GM12891 (cell line): ENCODE results near the gene PRKN. TPM values are rescaled to one million over a fixed set of nuclear protein-coding genes. Genes with fewer than 3 reads are reported as not detected.

Experiments used
- DNase-seq: peaks from one replicate; pipeline ENCODE4 v3.0.0; 2011; ENCODE audit warnings: low spot score; ENCODE audit not compliant: insufficient read length
- FAIRE-seq: peaks from 2 replicates; lab custom pipeline; 2011; peaks lifted over from hg19 to GRCh38; lab: Jason Lieb, UNC
- PAX5 ChIP-seq: IDR thresholded peaks from 2 replicates; pipeline ENCODE4 v1.6.1; 2011; ENCODE audit warnings: low read length, moderate library complexity, mild to moderate bottlenecking; ENCODE audit not compliant: insufficient read depth, severe bottlenecking
- POLR2A ChIP-seq: IDR thresholded peaks from 2 replicates; pipeline ENCODE4 v1.6.1; 2011; ENCODE audit warnings: low read depth, low read length, control low read depth
- POLR2AphosphoS5 ChIP-seq: IDR thresholded peaks from 2 replicates; pipeline ENCODE4 v1.6.1; 2011; ENCODE audit warnings: low read depth, low read length, control low read depth
- POU2F2 ChIP-seq: IDR thresholded peaks from 2 replicates; pipeline ENCODE4 v1.6.1; 2011; ENCODE audit warnings: low read depth, mild to moderate bottlenecking, control low read depth, low read length, moderate library complexity
- SPI1 ChIP-seq: IDR thresholded peaks from 2 replicates; pipeline ENCODE4 v1.6.1; 2011; ENCODE audit warnings: low read depth, low read length, control low read depth
- TAF1 ChIP-seq: IDR thresholded peaks from 2 replicates; pipeline ENCODE4 v1.6.1; 2011; ENCODE audit warnings: low read depth, low read length, control low read depth
- polyA plus RNA-seq: library from polyadenylated mRNA; unstranded; fragments of >200 nt; gene quantifications from one replicate; pipeline ENCODE4 v1.2.1, GENCODE V29; 2012; ENCODE audit warnings: low read depth, missing spikeins, inconsistent platforms; ENCODE audit not compliant: missing spikeins

The PRKN gene
- 0.01 TPM for polyA plus RNA-seq

GRCh38 chr6:162727322-162728182 lies at the start of gene PRKN, which contains the start of gene PACRG:
Gene PRKN, minus strand, starts transcription at chr6:162727766.
Gene PACRG, plus strand, starts transcription at chr6:162727974.
- DNase-seq, result peak; percentile 92

GRCh38 chr6:162777091-162777490 lies 49.5 kb upstream of the PRKN start:
- DNase-seq (no peak), FAIRE-seq (no peak)
- no peak for TF ChIP-seq SPI1
- no peak for TF ChIP-seq TAF1
- TF ChIP-seq POLR2AphosphoS5, result no peak
- TF ChIP-seq POU2F2, result no peak
- TF ChIP-seq POLR2A, result no peak
- TF ChIP-seq PAX5, result no peak

More at GRCh38 chr6:162727322-162728182, at the start of gene PRKN, which contains the start of gene PACRG:
- peak; percentile 97 for FAIRE-seq
- no peak for TF ChIP-seq PAX5
- TF ChIP-seq TAF1, result no peak
- TF ChIP-seq SPI1, result no peak
- TF ChIP-seq POLR2A, result no peak
- TF ChIP-seq POU2F2, result no peak
- TF ChIP-seq POLR2AphosphoS5, result no peak

DNA sequence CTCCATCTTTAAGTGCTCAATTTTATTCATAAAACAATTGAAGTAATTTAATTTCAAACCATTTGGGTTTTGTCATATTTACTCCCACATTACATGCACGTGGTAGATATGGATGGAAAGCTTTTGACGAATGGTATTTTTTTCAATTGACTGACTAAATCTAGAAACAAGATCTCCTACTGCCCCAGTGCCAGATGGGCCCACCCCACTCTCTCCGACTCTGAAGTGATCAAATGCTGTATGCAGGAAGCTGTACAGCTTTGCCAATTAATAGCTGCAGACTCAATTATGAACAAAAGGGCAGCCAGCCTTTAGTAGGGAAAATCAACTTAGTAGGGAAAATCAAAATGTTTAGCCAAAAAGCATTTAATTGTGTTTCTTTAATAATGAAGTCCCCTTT lies 46.4 kb upstream of the PRKN start:
- no peak for TF ChIP-seq PAX5
- no peak for TF ChIP-seq TAF1
- DNase-seq (no peak), FAIRE-seq (no peak)

DNA sequence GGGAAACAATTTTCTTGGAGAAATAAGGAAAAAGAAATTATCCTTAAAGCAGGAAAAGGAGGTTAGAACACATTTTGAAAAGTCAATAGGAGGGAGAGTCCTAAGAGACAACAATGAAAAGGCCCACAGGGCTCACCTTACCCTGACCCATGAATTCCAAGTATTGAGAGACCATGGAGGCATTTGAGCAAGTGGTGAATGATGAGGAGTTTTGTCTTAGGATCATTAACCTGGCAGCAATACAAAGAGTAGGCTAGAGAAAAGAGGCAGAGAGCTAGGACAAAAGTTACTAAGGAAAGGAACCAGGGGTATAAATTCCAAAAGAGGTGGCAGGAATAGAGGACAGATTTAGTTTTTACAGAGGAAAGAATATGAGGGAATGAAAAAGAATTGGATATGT lies 44.9 kb upstream of the PRKN start:
- TF ChIP-seq POLR2A, result no peak
- no peak for TF ChIP-seq TAF1
- TF ChIP-seq POU2F2, result no peak
- no peak for TF ChIP-seq POLR2AphosphoS5
- no peak for TF ChIP-seq PAX5
- no peak for TF ChIP-seq SPI1
- no peak for DNase-seq
- no peak for FAIRE-seq

- TF ChIP-seq PAX5, result no peak
- no peak for TF ChIP-seq POU2F2
- no peak for TF ChIP-seq TAF1
- TF ChIP-seq POLR2A, result no peak
- no peak for TF ChIP-seq POLR2AphosphoS5
- TF ChIP-seq SPI1, result no peak
- no peak for FAIRE-seq
- no peak for DNase-seq
These were observed 43.4 kb upstream of the PRKN start for GRCh38 chr6:162770955-162771354.

- FAIRE-seq, result no peak
- DNase-seq, result no peak
- TF ChIP-seq POU2F2 (no peak), POLR2AphosphoS5 (no peak), TAF1 (no peak), PAX5 (no peak), POLR2A (no peak), SPI1 (no peak)
These were observed 42.6 kb upstream of the PRKN start for GRCh38 chr6:162770136-162770535.

- FAIRE-seq, result no peak
- no peak for DNase-seq
- TF ChIP-seq SPI1 (no peak), POLR2AphosphoS5 (no peak), PAX5 (no peak), TAF1 (no peak), POU2F2 (no peak), POLR2A (no peak)
These were observed 26.2 kb upstream of the PRKN start for GRCh38 chr6:162753775-162754174.

- FAIRE-seq (no peak), DNase-seq (no peak)
- TF ChIP-seq POLR2A, result no peak
- no peak for TF ChIP-seq POU2F2
- no peak for TF ChIP-seq PAX5
- TF ChIP-seq TAF1, result no peak
- TF ChIP-seq SPI1, result no peak
- no peak for TF ChIP-seq POLR2AphosphoS5
These were observed 23.8 kb upstream of the PRKN start for GRCh38 chr6:162751211-162751859.

DNA sequence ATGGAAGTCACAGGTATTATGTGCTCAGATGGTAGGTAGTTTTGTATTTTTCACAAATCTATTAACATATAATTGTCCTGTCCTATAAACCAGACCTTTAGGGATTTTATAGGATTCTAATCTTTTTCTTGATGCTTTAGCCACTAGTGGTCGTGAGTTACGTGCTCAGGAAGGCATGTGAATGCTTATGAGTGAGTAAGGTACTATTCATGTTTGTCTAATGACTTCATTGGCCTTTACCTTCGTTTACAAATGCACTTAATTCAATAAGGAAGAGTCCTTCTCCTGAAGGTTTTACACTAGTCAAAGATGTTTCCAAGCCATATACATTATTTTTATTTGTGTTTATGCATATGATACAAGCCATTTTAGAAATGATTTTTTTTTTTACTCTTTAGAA lies 23.2 kb upstream of the PRKN start:
- FAIRE-seq (no peak), DNase-seq (no peak)

GRCh38 chr6:162736961-162737360 lies 9.4 kb upstream of the PRKN start:
- no peak for FAIRE-seq
- DNase-seq, result no peak
- TF ChIP-seq SPI1 (no peak), POU2F2 (no peak), PAX5 (no peak), TAF1 (no peak), POLR2AphosphoS5 (no peak)

More for the DNA sequence above, 23.2 kb upstream of the PRKN start:
- no peak for TF ChIP-seq PAX5
